Activated CD8-positive, alpha-beta memory T cell treated with anti-CD3 and anti-CD28 coated beads for 1 hour (primary cell): ENCODE data around the gene ADCY7.

ENCODE experiments used
- DNase-seq, 2 donors: peaks; one replicate each; pipeline ENCODE4 v3.0.0-alpha.2; 2020; ENCODE audit warnings: low read depth in 1 of 2; ENCODE audit errors: extremely low read depth in 1 of 2

Gene ADCY7

DNA sequence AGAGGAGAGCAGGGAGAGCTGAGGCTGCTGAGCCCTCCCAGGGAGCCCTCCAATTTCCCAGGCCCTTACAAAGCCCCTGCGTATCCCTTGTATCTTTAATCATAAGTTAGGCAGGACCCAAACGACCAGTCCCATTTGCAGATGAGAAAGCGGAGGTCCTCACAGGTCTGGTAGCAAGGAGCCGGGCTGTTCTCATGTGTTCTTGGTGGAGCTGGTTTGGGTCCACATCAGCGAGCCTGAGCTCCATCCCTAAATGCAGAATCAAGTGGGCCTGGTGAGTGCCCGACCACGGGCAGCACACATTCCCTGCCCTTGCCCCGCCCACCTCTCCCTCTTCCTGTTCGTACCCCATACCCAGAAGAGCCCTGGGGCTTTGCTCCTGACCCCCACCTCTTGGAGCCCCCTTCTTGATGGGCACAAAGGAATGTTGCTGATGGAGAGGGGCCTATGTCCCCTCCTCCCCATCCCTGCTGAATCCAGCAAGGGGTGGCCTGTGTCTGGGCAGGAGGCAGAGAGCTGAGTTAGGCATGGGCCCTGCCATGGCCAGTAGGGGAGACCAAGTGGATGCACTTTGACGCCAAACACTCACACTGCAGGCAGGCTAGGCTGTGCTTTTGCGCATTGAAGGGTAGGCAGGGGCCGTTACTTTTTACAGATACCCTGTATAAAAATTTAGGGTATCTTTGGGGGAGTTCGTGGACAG, 18.3 kb upstream of the ADCY7 start:
- DNase-seq, result no peak

DNA sequence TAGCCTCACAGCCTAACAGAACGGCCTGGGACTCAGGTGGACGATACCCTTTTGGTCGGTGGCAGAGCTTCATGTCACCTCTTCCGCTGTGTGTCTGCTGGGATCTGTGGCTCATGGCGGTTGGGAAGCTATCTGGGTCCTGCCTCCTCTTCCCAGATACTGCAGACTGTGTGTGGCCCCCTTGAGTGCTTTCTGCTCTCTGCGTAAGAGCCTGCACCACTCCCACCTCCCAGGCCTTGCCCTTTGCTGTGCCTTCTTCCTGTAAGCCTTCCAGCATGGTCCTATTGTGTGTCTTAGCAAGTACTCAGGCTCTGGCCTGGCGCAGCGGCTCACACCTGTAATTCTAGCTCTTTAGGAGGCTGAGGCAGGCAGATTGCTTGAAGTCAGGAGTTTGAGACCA, 17.5 kb upstream of the ADCY7 start:
- no peak for DNase-seq

DNA sequence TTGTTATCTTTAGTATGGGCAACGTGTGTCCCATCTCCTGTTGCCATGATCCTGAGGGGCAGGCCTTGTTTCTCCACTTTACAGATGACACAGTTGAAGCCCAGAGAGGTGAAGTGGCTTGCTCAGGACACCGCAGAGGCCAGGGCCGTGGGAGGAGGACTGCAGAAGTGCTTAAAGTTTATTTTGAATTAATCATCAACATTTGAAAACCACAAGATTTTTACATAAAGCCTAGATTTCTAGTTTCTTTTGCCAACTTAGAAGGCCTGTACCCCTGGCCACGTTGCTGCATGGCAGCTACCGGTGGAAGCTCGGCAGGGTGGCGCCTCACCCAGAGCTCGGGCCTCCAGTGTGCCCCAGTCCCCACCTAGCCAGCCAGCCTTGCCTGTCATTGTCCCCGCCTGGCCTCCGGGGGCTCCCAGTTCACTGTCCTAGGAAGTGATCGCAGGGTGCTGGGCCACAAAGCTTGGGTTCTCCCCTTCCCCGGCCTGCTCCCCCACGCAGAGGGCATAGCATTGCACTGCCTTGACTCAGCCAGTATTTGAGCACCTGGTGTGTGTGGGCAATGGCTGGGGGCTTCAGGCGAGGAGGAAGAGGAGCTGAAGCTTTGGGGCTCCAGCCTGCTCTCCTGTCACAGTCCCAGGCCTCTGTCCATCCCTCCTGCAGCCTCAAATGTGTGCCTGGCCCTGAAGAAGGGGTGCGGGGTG, 14.8 kb upstream of the ADCY7 start:
- no peak for DNase-seq

DNA sequence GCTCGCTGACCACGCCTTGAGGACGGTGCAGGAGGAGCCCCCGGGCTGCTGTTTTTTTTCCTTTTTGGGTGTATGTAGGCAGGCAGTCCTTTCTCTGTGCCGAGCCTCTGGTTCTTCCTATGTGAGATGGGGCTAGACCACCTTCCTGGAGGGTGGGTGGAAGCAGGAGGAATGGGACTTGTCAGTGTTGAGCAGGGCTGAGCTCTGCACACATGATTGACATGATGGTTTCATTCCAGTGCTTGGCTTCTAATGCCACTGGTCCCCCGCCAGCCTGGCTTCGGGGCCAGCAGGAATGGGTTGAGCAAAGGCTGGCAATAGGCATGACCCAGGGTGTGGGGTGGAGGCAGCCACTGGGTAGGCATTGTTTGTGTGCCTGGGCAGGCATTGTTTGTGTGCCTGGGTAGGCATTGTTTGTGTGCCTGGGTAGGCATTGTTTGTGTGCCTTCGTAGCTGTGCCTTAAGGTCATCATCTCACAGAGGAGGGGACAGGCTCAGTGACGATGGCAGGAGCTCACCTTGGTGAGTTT, 14.2 kb upstream of the ADCY7 start:
- DNase-seq, result no peak

DNA sequence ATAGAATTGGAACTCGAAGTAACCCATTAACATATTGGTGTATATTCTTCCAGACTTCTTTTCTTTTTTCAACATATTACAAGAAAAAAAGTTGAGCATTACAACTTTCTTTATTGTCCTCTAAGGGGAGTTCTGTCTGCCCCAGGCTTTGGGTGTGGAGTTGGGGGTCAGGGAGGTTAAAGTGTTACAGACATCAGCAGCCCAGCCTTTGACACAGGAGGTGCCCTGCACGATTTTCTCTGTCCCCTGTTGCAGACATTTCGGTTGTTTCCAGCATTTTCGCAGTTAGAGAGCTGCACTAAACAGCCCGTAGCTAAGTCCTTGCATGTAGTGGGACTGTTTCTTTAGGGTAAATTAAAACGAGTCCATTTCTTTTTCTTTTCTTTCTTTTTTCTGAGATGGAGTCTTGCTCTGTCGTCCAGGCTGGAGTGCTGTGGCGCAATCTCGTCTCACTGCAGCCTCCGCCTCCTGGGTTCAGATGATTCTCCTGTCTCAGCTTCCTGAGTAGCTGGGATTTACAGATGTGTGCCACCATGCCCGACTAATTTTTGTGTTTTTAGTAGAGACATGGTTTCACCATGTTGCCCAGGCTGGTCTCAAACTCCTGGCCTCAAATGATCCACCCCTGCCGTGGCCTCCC, 13.4 kb upstream of the ADCY7 start:
- DNase-seq, result no peak

DNA sequence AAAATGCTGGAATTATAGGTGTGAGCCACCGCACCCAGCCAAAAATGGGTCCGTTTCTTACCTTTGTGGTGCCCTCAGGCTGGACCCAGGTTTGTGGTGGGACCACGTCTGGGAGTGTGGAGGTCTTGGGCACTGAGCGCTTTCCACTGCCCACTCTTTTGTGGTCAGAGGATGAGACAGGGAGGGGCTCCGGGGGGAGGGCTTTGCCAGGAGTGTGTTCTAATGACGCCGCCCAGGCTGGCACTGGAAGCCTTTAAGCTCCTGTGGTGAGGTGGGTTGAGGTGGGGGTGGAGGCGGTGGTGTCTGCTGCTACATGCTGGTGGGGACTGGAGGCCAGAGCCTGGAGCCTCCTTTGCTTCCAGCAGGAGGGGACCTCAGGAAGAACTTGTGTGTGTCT, 12.8 kb upstream of the ADCY7 start:
- DNase-seq, result no peak

DNA sequence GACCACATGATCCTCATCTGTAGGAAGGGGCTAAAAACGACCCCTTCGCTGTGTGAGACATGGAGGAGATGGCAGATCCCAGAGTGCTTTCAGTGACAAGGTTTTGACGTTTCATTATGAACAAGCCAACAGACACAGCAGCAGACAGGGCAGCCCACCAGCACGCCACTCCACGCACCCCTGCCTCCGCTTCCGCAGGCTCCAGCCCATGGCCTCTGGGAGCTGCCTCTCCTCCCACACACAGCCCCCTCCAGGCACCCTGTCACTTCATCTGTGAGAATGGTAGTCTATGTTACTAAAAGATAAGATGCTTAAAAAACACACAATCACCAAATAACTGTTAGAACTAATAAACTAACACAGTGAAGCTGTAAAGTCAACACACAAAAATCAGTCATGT, 12.3 kb upstream of the ADCY7 start:
- DNase-seq, result no peak

DNA sequence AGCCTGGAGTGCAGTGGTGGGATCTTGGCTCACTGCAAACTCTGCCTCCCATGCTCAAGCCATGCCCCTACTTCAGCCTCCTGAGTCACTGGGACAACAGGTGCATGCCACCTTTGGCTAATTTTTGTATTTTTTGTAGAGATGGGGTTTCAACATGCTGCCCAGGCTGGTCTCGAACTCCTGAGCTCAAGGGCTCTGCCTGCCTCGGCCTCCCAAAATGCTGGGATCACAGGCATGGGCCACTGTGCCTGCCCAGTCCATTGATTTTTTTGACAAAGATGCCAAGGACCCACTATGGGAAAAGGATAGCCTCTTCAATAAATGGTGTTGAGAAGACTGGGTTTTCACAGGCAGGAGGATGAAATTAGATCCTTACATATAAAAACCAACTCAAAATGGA, 10.8 kb upstream of the ADCY7 start:
- no peak for DNase-seq

DNA sequence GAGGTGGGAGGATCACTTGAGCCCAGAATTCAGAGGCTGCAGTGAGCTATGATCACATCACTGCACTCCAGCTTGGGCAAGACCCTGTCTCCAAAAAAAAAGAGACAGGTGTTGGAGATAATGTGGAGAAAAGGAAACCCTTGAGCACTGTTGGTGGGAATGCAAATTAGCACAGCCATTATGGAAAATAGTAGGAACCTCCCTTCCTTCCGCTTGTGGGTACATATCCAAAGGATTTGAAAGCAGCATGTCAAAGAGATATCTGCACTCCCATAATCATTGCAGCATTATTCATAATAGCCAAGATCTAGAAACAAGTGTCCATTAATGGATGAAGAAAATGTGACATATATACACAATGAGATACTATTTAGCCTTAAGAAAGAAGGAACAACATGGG, 9.7 kb upstream of the ADCY7 start:
- no peak for DNase-seq

DNA sequence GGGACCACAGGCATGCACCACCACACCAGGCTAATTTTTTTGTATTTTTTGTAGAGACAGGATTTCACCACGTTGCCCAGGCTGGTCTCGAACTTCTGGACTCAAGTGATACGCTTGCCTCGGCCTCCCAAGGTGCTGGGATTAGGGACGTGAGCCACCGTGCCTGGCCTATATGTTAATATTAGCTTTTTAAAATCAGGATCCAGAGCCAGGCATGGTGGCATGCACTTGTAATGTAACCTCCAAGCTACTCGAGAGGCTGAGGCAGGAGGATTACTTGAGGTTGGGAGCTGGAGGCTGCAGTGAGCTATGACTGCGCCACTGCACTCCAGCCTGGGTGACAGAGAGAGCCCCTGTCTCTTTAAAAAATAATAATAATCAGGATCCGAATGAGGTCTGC, 8.5 kb upstream of the ADCY7 start:
- no peak for DNase-seq

DNA sequence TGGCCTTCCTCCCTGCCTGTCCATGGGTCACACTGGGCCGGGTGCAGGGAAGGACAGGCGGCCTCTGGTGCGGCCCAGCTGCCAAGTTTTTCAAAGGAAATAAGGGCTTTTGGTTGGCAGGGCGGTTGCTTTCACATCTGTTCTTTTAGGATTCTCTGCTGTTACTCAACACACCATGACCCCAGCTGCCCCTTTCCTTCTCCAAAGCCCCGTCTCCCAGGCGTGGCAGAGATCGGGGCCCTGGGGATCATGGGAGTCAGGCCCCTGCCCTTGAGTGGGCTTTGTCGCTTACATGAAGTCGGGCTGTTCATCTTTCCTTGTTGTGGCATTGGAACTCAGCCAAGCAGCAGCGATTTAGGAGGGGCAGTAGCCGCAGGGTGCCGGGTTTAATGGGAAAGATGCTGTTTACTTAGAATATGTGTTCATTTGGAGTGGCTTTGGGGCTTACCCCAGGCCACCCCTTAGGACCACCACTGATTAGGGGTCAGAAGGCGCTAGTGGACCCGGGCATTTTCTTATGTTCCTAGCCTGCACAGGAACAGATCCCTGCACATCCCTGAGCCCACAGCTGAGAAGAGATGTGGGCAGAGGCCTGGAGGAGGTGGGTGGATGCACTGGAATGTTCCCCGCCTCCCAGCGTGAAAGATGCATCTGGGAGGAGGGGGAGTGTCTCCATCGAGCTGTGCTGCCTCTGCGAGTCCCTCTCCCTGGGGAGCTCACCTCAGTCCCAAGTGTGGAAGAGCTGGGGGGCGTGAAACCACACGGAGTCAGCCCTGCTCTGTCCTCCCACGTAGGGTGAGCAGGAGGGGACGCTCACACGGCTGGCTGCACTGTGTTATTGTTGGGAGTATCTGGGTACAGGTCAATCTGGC, 6.8 kb upstream of the ADCY7 start:
- no peak for DNase-seq

DNA sequence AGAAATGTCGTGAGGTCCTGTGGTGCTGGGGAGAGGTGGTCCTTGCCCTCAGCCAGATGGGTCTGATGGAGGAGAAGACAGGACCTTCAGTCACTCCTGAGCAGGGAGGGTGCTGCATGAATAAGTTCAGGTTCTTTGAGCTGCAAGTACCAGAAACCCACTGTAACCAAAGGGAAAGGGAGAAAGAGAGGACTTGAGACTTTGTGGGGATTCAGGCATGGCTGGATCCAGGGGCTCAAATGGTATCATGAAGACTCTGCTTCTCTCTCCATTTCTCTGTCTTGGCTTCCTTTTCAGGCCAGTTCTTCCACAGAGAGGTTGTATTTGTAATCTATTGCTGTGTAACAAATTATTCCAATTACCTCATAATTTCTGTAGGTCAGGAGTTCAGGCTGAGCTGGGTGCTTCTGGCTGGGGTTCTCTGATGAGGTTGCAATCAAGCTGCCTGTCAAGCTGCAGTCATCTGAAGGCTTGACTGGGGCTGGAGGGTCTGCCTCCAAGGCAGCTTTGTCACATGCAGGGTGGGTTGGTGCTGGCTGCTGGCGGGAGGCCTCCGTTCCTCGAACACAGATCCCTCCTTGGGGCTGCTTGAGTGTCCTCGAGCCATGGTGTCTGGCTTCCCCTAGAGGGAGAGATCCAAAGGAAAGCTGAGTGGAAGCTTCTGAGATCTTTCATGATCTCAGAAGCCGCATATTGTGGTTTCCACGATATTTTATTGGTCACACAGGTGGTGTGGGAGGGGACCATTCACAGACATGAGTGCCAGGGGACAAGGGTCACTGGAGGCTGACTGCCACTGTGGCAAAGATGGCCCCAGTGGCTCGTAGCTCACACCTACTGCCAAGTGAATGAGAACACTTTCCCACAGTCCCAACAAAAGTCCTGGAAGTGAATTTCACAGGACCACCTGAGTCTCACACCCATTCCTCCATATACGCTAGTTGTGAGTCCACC, 5.9 kb upstream of the ADCY7 start:
- no peak for DNase-seq

DNA sequence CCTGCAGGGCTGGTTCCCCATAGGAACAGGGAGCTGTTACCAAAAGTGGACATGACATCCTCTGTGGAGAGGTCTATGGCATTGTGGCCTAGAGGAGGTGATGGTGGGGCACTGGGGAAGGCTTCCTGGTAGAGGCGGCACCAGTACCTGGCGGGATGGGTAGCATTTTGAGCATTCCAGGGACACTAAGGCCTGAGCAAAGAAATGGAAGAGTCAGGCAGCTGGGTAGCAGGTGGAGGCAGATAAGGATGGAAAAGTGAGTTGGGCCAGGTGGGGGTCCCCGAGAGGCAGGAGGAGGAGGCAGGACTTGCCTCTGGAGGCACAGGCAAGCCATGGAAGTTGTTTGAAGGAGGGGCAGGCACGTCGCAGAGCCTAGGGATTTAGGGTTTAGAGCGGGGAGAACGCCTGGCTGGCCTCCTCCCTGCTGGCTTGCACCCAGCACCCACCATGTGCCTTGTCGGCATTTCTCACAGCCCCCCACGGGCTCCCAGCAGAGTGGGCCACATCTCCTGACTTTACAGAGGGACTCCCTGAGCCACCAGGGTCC, 5.1 kb upstream of the ADCY7 start:
- DNase-seq, result no peak

DNA sequence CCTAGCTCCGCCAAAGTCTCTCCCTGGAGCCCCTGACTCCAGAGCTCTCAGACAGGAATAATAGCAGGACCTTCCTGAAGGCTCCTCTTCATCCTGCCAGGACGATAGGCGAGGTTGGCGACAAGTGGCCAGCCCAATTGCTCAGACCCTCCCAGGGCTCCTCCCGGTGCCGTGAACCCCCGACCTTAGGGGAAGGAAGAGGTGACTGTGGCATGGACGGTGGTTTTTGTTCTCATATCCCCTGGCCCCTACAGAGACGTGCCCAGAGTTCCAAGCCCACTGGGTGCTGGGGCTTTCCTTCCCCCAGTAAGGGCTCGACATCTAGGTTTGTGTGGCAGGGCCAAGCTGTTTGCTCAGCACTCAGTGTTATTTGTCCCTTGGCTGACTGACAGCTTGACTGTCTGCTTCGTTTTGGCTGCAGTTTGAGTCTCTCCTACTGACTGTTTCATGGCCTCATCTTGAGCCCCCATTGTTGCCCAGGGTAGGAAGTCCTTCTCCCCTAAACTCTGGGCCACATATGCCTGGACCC, 4.6 kb upstream of the ADCY7 start:
- DNase-seq, result no peak

DNA sequence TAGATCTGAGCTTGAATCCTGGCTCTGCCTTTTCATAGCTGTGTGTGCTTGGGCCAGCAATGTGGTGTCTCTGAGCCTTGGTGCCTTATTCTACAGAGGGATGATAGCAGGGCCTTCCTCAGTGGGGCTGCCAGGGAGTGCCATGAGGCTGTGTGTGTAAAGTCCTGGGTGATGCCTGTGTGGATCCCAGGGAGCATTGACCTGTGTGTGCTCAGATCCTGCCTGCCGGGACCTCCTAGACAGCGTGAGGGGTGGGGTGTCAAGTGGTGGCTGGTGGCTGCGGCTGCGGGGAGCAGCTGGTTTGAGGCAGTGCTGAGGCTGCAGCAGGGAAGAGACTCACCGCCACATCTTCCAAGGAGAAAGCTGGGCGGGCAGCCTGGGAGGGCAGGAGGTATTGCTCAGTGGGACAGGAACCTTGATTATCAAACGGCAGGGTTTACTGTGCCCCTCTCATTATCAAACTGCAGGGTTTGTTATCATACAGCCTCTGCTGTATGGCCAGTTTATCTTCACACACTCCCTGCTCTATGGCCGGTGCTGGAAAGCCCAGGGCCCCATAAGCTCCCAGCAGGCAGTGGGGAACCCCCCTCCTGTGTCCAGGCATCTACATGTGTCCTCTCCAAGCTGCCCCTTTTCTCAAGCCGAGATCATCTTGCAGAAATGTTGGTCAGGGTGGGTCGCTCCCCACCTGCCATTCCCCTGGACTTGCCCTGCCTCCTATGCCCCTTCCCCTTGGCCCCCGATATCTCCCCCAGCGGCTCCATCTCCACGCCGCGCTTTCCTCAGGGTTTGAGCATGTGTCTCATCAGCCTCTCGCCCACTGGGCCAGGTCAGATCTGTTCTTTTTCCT, 3.1 kb upstream of the ADCY7 start:
- DNase-seq, result no peak

DNA sequence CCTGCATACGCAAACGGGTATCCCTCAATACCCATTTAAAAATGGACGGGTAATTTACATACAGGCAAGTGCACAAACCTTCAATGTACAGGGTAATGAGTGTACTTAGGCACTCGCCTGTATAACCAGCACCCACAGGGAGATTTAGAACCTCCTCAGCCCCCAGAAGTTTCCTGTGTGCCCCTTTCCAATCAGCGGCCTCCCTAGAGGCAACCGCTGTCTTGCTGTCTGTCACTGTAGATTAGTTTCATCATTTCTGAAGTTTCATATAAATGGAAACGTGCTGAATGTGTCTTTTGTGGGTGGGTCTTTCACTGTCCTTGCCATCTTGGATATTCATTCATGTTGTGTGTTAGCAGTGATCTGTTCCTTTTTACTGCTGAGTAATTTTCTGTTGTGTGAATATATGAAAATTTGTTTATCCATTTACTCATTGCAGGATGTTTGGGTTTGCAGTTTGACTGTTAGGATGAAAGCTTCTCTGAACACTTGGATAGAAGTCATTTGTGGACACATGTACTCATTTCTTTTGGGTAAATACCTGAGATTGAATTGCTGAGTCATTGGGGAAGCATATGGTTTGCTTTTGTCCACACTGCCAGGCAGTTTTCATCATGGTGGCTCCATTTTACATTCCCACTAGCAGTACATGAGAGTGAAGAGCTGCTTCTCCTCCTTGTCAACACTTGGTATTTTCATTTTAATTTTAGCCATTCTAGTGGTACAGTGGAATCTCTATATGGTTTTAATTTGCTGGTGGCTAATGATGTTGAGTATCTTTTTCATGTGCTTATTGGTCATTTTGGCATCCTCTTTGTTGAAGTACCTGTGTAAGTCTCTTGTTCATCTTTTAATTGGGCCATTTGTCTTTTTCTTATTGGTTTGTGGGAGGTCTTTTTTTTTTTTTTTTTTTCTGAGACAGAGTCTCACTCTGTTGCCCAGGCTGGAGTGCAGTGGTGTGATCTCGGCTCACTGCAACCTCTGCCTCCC, 2.1 kb upstream of the ADCY7 start:
- DNase-seq, result no peak

DNA sequence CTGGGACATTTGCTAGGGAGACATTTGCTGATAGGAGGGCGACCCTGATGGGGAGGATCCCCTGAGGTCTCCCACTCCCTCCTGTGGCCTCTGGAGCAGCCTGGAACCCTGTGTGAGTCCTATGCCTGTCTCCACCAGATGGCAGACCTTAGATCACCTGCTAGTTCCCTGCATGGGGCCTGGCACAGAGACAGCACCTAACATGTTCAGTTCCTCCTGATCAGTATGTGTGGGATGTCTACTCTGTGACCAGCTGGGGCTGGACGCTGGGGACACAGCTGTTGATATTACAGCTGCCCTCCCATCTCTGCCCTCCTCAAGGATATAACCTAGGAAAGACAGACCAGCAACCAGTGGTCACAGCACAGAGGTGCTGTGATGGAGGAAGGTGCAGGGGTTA, 1.1 kb upstream of the ADCY7 start:
- DNase-seq, result no peak
